ENCODE data around the gene NME3. TPM values are rescaled to one million over a fixed set of nuclear protein-coding genes. Genes with fewer than 3 reads are reported as not detected.

Gene NME3
- polyA plus RNA-seq, 10 donors, result 11.2 to 33.1 (median 17.3) TPM

DNA sequence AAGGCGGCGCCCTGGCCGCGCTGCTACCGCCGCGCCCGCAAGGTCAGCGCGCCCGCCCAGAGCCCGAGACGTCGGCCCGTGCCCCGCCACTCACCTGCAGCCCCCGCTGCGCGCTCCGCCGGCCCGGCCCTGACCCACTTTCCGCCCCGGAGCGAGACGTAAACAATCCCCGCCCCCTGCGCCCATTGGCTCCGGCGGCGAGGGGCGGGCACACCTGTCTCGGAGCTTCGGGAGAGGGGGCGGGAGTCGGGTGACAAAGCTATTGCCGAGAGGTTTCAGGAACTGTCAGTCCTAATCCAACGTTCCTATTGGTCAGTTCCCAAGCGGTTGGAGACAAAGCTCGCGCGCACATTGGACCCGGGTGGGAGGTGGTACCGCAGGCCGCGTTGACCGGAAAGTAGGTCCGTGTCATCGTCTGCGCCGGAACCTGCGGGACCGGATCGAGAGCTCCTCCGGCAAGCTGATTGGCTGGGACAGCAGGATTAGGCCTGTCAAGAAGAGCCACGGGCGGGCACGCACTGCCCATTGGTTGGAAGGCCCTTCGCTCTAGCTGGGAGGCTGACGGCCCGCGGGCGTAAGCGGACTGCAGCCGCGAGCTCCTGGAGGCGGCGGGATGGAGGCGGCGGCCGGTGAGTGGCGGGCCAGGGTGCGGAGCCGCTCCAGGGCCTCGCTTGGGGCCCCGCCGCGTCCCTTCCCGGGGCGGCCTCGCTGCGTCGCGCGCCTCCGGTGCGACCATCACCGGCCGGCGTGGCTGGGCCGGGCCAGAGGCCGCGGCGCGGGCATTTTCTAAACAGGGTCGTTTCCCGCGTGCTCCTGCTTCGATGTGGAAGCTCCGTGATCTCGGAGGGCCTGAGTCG is 11.3 kb upstream of the NME3 start, which contains the start of the genes NUBP2 and SPSB3:
Gene NUBP2 (plus strand): TSS at position 553 of the 857 bp plus-strand sequence. CDS start 61 bp downstream, at position 614.
Gene SPSB3 (minus strand): TSS at position 164 of the 857 bp plus-strand sequence. CDS start 1,088 bp downstream, outside the sequence.
- peak; percentile 100 for DNase-seq

- DNase-seq, result peak in 1 of 3 donors; percentile 52
These were observed 10.5 kb upstream of the NME3 start for GRCh38 chr16:1781758-1782407.

DNA sequence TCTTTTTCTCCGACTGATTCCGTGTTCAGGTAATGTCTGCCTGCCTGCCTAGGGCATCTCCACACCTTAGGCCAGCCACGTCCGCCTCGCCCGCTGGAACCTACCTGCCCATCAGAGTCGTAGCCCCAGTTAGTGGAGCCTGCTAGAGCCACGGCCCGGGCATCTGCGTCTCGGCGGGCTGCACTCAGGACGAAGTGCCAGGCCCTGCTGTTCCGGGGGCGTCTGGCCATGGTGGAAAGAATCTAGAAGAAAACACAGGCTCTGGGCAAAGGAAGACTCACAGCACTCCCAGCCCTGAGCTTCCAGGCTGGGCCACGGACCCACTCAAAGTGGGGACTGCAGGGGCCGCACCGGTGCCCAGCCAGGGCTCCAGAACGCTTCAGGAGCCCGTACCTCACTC is 9.9 kb upstream of the NME3 start:
- DNase-seq, result no peak

GRCh38 chr16:1780677-1781072 is 9.3 kb upstream of the NME3 start:
- no peak for DNase-seq

- DNase-seq, result no peak
These were observed 8.7 kb upstream of the NME3 start for GRCh38 chr16:1779741-1780676.

GRCh38 chr16:1779234-1779701 is 7.9 kb upstream of the NME3 start:
- DNase-seq, result no peak

DNA sequence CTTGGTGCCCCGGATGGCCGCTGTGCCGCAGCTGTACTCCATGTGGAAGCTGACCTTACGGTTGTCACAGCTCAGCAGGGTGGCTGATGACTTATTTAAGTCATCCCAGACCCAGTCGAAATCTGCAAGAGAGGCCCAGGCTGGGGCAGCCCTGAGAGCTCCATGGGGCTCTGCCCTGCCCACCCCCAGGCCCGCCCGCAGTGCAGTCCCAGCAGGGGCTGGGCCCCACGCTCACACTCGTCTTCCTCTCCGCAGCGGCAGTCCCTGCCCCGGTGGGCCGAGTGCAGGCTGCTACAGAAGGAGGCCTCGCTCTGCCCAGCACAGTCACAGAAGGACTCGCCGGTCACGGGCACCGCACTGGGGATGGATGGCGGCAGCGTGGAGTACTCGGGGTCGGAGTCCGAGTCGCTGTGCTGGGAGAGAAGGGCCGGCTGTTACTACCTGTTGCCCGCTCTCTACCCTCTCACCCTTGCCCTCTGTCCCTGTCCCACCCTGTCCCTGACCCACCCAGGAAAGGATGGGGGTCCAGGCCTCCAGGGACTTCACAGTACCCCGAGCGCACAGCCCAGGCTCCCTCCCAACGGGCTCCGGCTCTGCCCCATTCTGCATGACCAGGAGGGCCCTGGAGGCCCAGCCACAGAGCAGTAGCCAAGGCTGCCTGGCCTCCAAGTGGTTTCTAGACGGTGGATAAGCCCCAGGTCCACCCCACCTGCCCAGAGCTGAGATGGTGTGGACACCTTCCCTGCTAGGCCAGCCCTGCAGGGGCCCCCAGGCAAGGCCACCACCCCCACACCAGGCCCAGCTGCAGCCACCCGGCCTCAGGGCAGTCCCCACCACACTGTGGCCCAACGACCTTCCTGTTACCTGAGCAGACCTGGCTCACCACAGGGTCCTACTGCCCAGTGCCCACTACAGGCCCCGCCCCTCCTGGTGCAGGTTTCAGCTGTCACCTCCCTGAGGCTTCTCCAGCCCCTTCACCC is 7.1 kb upstream of the NME3 start:
- DNase-seq, result no peak

- DNase-seq, result no peak
These were observed 6.2 kb upstream of the NME3 start for GRCh38 chr16:1777375-1778199.

GRCh38 chr16:1776991-1777374 is 5.6 kb upstream of the NME3 start:
- no peak for DNase-seq

GRCh38 chr16:1776672-1776955 is 5.3 kb upstream of the NME3 start:
- DNase-seq, result no peak

- DNase-seq, result no peak
These were observed 4.7 kb upstream of the NME3 start for GRCh38 chr16:1775846-1776671.

- no peak for DNase-seq
These were observed 3.9 kb upstream of the NME3 start for GRCh38 chr16:1775006-1775845.

DNA sequence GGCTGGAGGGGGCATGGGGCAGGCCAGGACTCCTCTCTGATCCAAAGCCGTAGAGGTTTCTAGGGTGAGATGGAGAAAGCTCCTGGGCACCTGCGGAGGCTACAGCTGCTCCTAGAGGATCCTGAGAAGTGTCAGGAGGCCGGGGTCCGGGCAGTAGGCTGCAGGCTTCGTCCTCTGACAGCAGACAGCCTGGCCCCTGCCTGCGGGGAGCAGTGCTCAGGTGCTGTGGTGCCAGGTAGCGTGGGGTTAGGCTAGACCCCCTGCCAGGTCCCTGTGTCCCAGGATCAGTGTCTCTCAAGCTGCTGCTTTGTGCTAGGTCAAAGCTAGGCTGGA is 3.1 kb upstream of the NME3 start:
- DNase-seq, result no peak

GRCh38 chr16:1773703-1774447 is 2.5 kb upstream of the NME3 start:
- DNase-seq, result no peak

- peak; percentile 81 to 94 (median 90) for DNase-seq
These were observed 1.8 kb upstream of the NME3 start, which contains the start of gene MRPS34 for GRCh38 chr16:1772908-1773702. MRPS34 (minus strand) TSS chr16:1773134; CDS start chr16:1773119, 15 bp downstream.

GRCh38 chr16:1772362-1772907 is 1.1 kb upstream of the NME3 start, which contains the start of gene EME2:
EME2 (plus strand) TSS chr16:1772810; CDS start chr16:1773228, 418 bp downstream.
- no peak for DNase-seq
